ENCODE results near the gene P2RY8.
A peak's percentile ranks its signal among the peaks of the same experiment; 100 is the strongest.
"Not testable (repeated sequence)": the region's sequence is repeated elsewhere in the genome, so short reads cannot be mapped to it uniquely, and the experiment has no call there.

The P2RY8 gene

GRCh38 chrX:1477229-1477628, 59.8 kb downstream of the P2RY8 start:
- no peaks in the 10 kb centered on the region for H3K27me3 Mint-ChIP-seq
- peaks cover 25% of the 10 kb centered on the region for H3K9me3 Mint-ChIP-seq
- H3K27ac Mint-ChIP-seq: no peak overlapping the region
- H3K4me3 Mint-ChIP-seq: no peak overlapping the region
- ATAC-seq: no peak
- H3K4me1 Mint-ChIP-seq: peaks cover 65% of the 10 kb centered on the region
- H3K36me3 Mint-ChIP-seq (ENCODE audit: low read depth): peaks cover 28% of the 10 kb centered on the region
- DNase-seq: no peak

GRCh38 chrX:1476682-1477081, 60.3 kb downstream of the P2RY8 start:
- DNase-seq (no peak), ATAC-seq (no peak)
- H3K9me3 Mint-ChIP-seq: peaks cover 30% of the 10 kb centered on the region
- no peak overlapping the region for H3K27ac Mint-ChIP-seq
- H3K36me3 Mint-ChIP-seq (ENCODE audit: low read depth): peaks cover 31% of the 10 kb centered on the region
- H3K4me3 Mint-ChIP-seq: no peak overlapping the region
- H3K4me1 Mint-ChIP-seq: peaks cover 65% of the 10 kb centered on the region
- H3K27me3 Mint-ChIP-seq: no peaks in the 10 kb centered on the region

- peaks cover 30% of the 10 kb centered on the region for H3K9me3 Mint-ChIP-seq
- no peak overlapping the region for H3K27ac Mint-ChIP-seq
- ATAC-seq (no peak), DNase-seq (peak; percentile 1)
- H3K4me3 Mint-ChIP-seq: no peak overlapping the region
- H3K27me3 Mint-ChIP-seq: no peaks in the 10 kb centered on the region
- H3K4me1 Mint-ChIP-seq: peaks cover 63% of the 10 kb centered on the region
- peaks cover 31% of the 10 kb centered on the region for H3K36me3 Mint-ChIP-seq (ENCODE audit: low read depth)
Measured at GRCh38 chrX:1475881-1476280, 61.1 kb downstream of the P2RY8 start.

- Mint-ChIP-seq H3K4me3 (no peak overlapping the region), H3K27ac (no peak overlapping the region), H3K36me3 (ENCODE audit: low read depth) (peaks cover 31% of the 10 kb centered on the region), H3K9me3 (peaks cover 30% of the 10 kb centered on the region), H3K27me3 (no peaks in the 10 kb centered on the region), H3K4me1 (peaks cover 63% of the 10 kb centered on the region)
- ATAC-seq: no peak
- DNase-seq: no peak
Measured at GRCh38 chrX:1475481-1475880, 61.5 kb downstream of the P2RY8 start.

- peaks cover 63% of the 10 kb centered on the region for H3K4me1 Mint-ChIP-seq
- peaks cover 25% of the 10 kb centered on the region for H3K9me3 Mint-ChIP-seq
- H3K27me3 Mint-ChIP-seq, ATAC-seq, DNase-seq, H3K27ac Mint-ChIP-seq, H3K4me3 Mint-ChIP-seq: not testable (repeated sequence)
- H3K36me3 Mint-ChIP-seq (ENCODE audit: low read depth): peaks cover 24% of the 10 kb centered on the region
Measured at GRCh38 chrX:1474593-1474992, 62.4 kb downstream of the P2RY8 start.

GRCh38 chrX:1472975-1473374, 64.0 kb downstream of the P2RY8 start:
- Mint-ChIP-seq H3K9me3 (peaks cover 19% of the 10 kb centered on the region), H3K27ac (no peak overlapping the region), H3K4me3 (no peak overlapping the region), H3K4me1 (peaks cover 63% of the 10 kb centered on the region), H3K27me3 (no peaks in the 10 kb centered on the region), H3K36me3 (ENCODE audit: low read depth) (peaks cover 19% of the 10 kb centered on the region)
- peak; percentile 0 for DNase-seq
- no peak for ATAC-seq

- peak overlapping the region; percentile 58 for H3K4me3 Mint-ChIP-seq
- H3K9me3 Mint-ChIP-seq: peaks cover 11% of the 10 kb centered on the region
- DNase-seq (peak; percentile 82), ATAC-seq (peak; percentile 73)
- peaks cover 12% of the 10 kb centered on the region for H3K36me3 Mint-ChIP-seq (ENCODE audit: low read depth)
- no peaks in the 10 kb centered on the region for H3K27me3 Mint-ChIP-seq
- H3K27ac Mint-ChIP-seq: peak overlapping the region; percentile 89
- peaks cover 89% of the 10 kb centered on the region for H3K4me1 Mint-ChIP-seq
Measured at GRCh38 chrX:1468250-1468772, 68.7 kb downstream of the P2RY8 start.

- DNase-seq (peak; percentile 45), ATAC-seq (no peak)
- peaks cover 93% of the 10 kb centered on the region for H3K4me1 Mint-ChIP-seq
- peak overlapping the region; percentile 89 for H3K27ac Mint-ChIP-seq
- H3K4me3 Mint-ChIP-seq: peak overlapping the region; percentile 72
- H3K27me3 Mint-ChIP-seq: no peaks in the 10 kb centered on the region
- peaks cover 4% of the 10 kb centered on the region for H3K9me3 Mint-ChIP-seq
- H3K36me3 Mint-ChIP-seq (ENCODE audit: low read depth): peaks cover 6% of the 10 kb centered on the region
Measured at GRCh38 chrX:1466971-1467561, 69.9 kb downstream of the P2RY8 start.

- Mint-ChIP-seq H3K36me3 (ENCODE audit: low read depth) (peaks cover 3% of the 10 kb centered on the region), H3K27ac (no peak overlapping the region), H3K4me3 (no peak overlapping the region), H3K27me3 (no peaks in the 10 kb centered on the region), H3K4me1 (peaks cover 89% of the 10 kb centered on the region), H3K9me3 (no peaks in the 10 kb centered on the region)
- no peak for ATAC-seq
- DNase-seq: peak; percentile 5
Measured at GRCh38 chrX:1466232-1466661, 70.7 kb downstream of the P2RY8 start.

GRCh38 chrX:1465286-1466231, 71.4 kb downstream of the P2RY8 start:
- Mint-ChIP-seq H3K4me3 (no peak overlapping the region), H3K27me3 (no peaks in the 10 kb centered on the region), H3K4me1 (peaks cover 83% of the 10 kb centered on the region), H3K36me3 (ENCODE audit: low read depth) (peaks cover 3% of the 10 kb centered on the region), H3K9me3 (no peaks in the 10 kb centered on the region), H3K27ac (no peak overlapping the region)
- ATAC-seq: no peak
- peak; percentile 2 for DNase-seq

GRCh38 chrX:1464971-1465285, 72.1 kb downstream of the P2RY8 start:
- peaks cover 3% of the 10 kb centered on the region for H3K36me3 Mint-ChIP-seq (ENCODE audit: low read depth)
- no peaks in the 10 kb centered on the region for H3K27me3 Mint-ChIP-seq
- DNase-seq (no peak), ATAC-seq (no peak)
- peaks cover 77% of the 10 kb centered on the region for H3K4me1 Mint-ChIP-seq
- peak overlapping the region; percentile 64 for H3K4me3 Mint-ChIP-seq
- no peaks in the 10 kb centered on the region for H3K9me3 Mint-ChIP-seq
- peak overlapping the region; percentile 81 for H3K27ac Mint-ChIP-seq

GRCh38 chrX:1464041-1464970, 72.7 kb downstream of the P2RY8 start:
- peak overlapping the region; percentile 64 for H3K4me3 Mint-ChIP-seq
- H3K4me1 Mint-ChIP-seq: peaks cover 71% of the 10 kb centered on the region
- DNase-seq: peak; percentile 48
- peak; percentile 7 for ATAC-seq
- H3K27me3 Mint-ChIP-seq: no peaks in the 10 kb centered on the region
- peak overlapping the region; percentile 81 for H3K27ac Mint-ChIP-seq
- H3K9me3 Mint-ChIP-seq: no peaks in the 10 kb centered on the region
- peaks cover 3% of the 10 kb centered on the region for H3K36me3 Mint-ChIP-seq (ENCODE audit: low read depth)

- Mint-ChIP-seq H3K9me3 (no peaks in the 10 kb centered on the region), H3K36me3 (ENCODE audit: low read depth) (peaks cover 3% of the 10 kb centered on the region), H3K4me1 (peaks cover 67% of the 10 kb centered on the region), H3K4me3 (peak overlapping the region; percentile 65), H3K27ac (peak overlapping the region; percentile 93), H3K27me3 (no peaks in the 10 kb centered on the region)
- DNase-seq (peak; percentile 3), ATAC-seq (no peak)
Measured at GRCh38 chrX:1463581-1463980, 73.4 kb downstream of the P2RY8 start.

GRCh38 chrX:1462596-1463251, 74.3 kb downstream of the P2RY8 start:
- no peaks in the 10 kb centered on the region for H3K27me3 Mint-ChIP-seq
- DNase-seq: peak; percentile 64
- peak; percentile 91 for ATAC-seq
- peaks cover 59% of the 10 kb centered on the region for H3K4me1 Mint-ChIP-seq
- H3K4me3 Mint-ChIP-seq: peak overlapping the region; percentile 65
- peaks cover 3% of the 10 kb centered on the region for H3K36me3 Mint-ChIP-seq (ENCODE audit: low read depth)
- peak overlapping the region; percentile 93 for H3K27ac Mint-ChIP-seq
- H3K9me3 Mint-ChIP-seq: no peaks in the 10 kb centered on the region
